Measurements from ENCODE around the gene UNKL.

Gene UNKL

GRCh38 chr16:1430759-1431496 lies 16.4 kb upstream of the UNKL start, which contains the start of gene PERCC1:
PERCC1 (plus strand) TSS chr16:1431078; CDS start chr16:1432594, 1,516 bp downstream.
- no peak for DNase-seq

- no peak for DNase-seq
Measured at GRCh38 chr16:1430214-1430758, 15.8 kb upstream of the UNKL start.

- no peak for DNase-seq
Measured at GRCh38 chr16:1429631-1430030, 15.1 kb upstream of the UNKL start.

- DNase-seq, result no peak
Measured at GRCh38 chr16:1429012-1429411, 14.5 kb upstream of the UNKL start.

GRCh38 chr16:1428511-1428910 lies 14.0 kb upstream of the UNKL start:
- DNase-seq, result peak; percentile 32 to 56

GRCh38 chr16:1427473-1428461 lies 13.3 kb upstream of the UNKL start:
- DNase-seq, result no peak

- DNase-seq, result no peak
Measured at GRCh38 chr16:1426734-1427471, 12.4 kb upstream of the UNKL start.

- no peak for DNase-seq
Measured at GRCh38 chr16:1425616-1426370, 11.3 kb upstream of the UNKL start.

- no peak for DNase-seq
Measured at GRCh38 chr16:1424028-1424427, 9.5 kb upstream of the UNKL start.

- no peak for DNase-seq
Measured at GRCh38 chr16:1422076-1422475, 7.6 kb upstream of the UNKL start.

GRCh38 chr16:1420111-1420539 lies 5.6 kb upstream of the UNKL start:
- DNase-seq, result no peak

- DNase-seq, result no peak
Measured at GRCh38 chr16:1416521-1416941, 2.0 kb upstream of the UNKL start.

- DNase-seq, result peak; percentile 57 to 70
Measured at GRCh38 chr16:1413684-1414531, 596 bp downstream of the UNKL start.

GRCh38 chr16:1412847-1413246 lies 1.7 kb downstream of the UNKL start:
- DNase-seq, result no peak

GRCh38 chr16:1408171-1408837 lies 6.2 kb downstream of the UNKL start:
- DNase-seq, result peak; percentile 97 to 98

GRCh38 chr16:1407753-1408152 lies 6.8 kb downstream of the UNKL start:
- DNase-seq, result no peak

GRCh38 chr16:1403733-1404132 lies 10.8 kb downstream of the UNKL start:
- no peak for DNase-seq

GRCh38 chr16:1403036-1403435 lies 11.5 kb downstream of the UNKL start:
- DNase-seq, result no peak

GRCh38 chr16:1401758-1402154 lies 12.7 kb downstream of the UNKL start:
- DNase-seq, result no peak

- DNase-seq, result no peak
Measured at GRCh38 chr16:1401061-1401757, 13.3 kb downstream of the UNKL start.
